22Rv1 (cell line): ENCODE measurements around the gene LRMDA.

Experiments used
- H3K27ac ChIP-seq: fragments of 450-650 bp; 2 replicates; pipeline ENCODE4 v1.5.1; 2017
- CTCF ChIP-seq: fragments of 450-650 bp; IDR thresholded peaks from 2 replicates; pipeline ENCODE4 v1.5.1; 2017; ENCODE audit warnings: mild to moderate bottlenecking
- ZFX ChIP-seq: fragments of 450-650 bp; IDR thresholded peaks from 2 replicates; pipeline ENCODE4 v1.6.1; 2017; ENCODE audit warnings: antibody characterized with exemption, borderline replicate concordance

LRMDA gene

DNA sequence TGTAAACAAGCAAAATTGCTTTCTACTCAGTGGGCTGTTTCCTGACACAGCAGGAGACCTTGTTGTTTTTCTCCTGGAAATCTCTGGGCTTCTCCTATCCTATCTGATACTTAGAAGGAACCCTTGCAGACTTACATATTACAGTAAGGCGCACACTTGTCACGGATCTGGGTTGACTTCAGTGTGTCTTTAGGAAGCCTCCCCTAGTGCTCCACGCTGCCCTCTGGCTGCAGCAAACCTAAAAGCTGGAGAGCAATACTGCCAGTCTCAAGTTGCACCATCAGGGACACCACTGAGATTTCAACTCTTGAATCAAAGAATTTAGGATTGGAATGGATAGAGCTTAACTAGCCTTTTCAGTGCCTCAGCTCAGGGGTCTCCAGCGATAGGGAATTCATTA is 495.3 kb downstream of the LRMDA start:
- TF ChIP-seq CTCF (no peak), ZFX (no peak)
- H3K27ac ChIP-seq, result no peak overlapping the region

DNA sequence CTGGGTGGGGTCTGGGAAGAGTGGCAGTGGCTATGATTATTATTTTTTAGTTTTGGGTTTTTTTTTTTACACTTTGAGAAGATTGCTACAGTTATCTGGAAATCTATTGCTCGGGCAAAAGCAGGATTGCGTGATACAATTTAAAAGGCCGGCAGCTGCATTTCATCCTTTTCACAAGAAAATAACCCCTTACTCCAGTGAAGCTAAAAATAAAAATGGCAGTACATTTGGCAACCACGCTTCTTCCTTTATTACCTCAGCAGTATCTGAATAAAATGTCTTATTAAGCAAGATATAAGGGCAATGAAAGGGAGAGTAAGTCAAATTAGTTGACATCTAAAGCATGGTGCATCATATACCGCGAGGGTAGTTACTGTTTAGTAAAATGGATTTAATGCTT is 496.8 kb downstream of the LRMDA start:
- H3K27ac ChIP-seq, result no peak overlapping the region
- TF ChIP-seq ZFX (no peak), CTCF (no peak)

GRCh38 chr10:75929630-75930161 is 498.3 kb downstream of the LRMDA start:
- no peak for TF ChIP-seq CTCF
- TF ChIP-seq ZFX, result no peak
- H3K27ac ChIP-seq, result no peak overlapping the region

DNA sequence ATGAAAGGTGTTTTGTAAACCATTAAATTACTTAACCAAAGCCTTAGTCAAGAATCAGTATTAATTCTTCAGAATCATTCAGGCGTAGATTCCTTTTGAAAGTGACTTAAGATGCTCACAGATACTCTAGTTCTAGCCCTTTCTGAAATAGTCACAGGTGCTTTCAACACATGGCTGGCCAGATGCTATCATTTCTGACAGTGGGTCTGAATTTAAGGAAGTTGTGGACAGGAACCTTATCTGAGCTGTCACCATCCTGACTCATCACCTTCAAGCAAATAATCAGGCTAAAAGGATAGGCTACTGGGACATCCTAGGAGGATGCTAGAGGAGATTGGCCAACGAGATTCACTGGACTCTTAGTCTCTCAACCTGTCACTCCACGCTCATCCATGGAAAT is 501.5 kb downstream of the LRMDA start:
- TF ChIP-seq ZFX, result no peak
- TF ChIP-seq CTCF, result no peak
- H3K27ac ChIP-seq, result no peak overlapping the region

- no peak for TF ChIP-seq ZFX
- no peak for TF ChIP-seq CTCF
- no peak overlapping the region for H3K27ac ChIP-seq
These were observed 503.8 kb downstream of the LRMDA start for GRCh38 chr10:75935240-75935639.

DNA sequence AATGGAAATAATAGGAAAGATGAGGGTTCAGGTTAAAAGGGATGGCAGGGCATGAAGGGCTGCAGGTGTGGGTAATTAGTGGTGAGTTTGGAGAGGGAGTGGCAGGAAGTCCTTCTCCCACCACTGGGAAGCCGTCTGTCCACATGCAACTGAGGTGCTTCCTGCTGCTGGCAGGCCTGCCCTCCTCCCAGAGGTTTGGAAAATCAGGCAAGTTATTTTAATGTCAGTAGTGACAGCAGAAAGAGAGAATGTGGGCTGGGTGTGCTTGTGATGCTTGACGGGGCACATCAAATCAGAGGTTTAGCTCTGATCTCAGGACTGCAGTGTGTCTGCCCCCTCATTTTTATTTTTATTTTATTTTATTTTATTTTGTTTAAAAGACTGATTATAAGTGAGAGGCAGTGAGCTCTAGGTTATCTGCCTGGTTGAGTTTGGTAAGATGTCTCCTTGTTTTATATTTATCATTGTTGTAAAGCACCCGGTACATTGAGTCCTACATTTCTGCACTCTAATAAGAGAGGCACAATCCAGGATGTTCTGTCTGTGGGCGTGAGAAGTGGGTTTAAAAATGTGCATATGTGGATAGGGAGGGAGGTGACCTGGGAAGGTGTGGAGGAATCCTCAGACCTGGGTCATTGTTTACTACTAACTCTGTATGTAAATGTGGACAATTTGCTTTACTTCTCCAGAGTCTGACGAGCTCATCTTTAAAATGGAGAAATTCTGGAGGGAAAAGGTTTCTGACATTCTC is 504.4 kb downstream of the LRMDA start:
- H3K27ac ChIP-seq, result no peak overlapping the region
- TF ChIP-seq CTCF, result no peak
- no peak for TF ChIP-seq ZFX

- H3K27ac ChIP-seq, result no peak overlapping the region
- TF ChIP-seq CTCF, result no peak
- TF ChIP-seq ZFX, result no peak
These were observed 505.4 kb downstream of the LRMDA start for GRCh38 chr10:75936841-75937240.
